ENCODE measurements around the gene FARP1. TPM values are rescaled to one million over a fixed set of nuclear protein-coding genes. Genes with fewer than 3 reads are reported as not detected.

The FARP1 gene
- total and polyA plus RNA-seq, 10 of the 15 experiments (the other 5 are each of a cell fraction or from before 2014, with no cell fraction given) = 0.17 to 6.9 (median 0.68) TPM

DNA sequence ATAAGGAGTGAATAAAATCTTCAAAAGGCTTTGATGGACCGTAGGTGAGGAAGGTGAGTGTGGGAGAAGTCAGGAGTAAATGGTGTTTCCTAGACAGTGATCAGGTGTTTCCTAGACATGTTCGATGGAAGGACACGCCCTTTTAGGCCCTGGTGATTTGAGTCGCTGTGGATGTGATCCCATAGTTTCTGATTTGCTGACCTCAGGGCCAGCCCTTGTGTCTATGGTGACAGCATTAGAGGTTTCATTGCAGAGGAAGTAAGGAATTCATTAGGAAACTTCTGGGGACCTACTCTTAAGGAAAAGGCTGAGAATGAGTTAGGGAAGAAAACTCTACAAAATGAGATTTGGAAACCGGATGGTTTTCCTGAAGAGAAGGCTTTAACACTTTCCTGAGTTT, 65.7 kb downstream of the FARP1 start (continued):
- TF ChIP-seq, protein P1, sequence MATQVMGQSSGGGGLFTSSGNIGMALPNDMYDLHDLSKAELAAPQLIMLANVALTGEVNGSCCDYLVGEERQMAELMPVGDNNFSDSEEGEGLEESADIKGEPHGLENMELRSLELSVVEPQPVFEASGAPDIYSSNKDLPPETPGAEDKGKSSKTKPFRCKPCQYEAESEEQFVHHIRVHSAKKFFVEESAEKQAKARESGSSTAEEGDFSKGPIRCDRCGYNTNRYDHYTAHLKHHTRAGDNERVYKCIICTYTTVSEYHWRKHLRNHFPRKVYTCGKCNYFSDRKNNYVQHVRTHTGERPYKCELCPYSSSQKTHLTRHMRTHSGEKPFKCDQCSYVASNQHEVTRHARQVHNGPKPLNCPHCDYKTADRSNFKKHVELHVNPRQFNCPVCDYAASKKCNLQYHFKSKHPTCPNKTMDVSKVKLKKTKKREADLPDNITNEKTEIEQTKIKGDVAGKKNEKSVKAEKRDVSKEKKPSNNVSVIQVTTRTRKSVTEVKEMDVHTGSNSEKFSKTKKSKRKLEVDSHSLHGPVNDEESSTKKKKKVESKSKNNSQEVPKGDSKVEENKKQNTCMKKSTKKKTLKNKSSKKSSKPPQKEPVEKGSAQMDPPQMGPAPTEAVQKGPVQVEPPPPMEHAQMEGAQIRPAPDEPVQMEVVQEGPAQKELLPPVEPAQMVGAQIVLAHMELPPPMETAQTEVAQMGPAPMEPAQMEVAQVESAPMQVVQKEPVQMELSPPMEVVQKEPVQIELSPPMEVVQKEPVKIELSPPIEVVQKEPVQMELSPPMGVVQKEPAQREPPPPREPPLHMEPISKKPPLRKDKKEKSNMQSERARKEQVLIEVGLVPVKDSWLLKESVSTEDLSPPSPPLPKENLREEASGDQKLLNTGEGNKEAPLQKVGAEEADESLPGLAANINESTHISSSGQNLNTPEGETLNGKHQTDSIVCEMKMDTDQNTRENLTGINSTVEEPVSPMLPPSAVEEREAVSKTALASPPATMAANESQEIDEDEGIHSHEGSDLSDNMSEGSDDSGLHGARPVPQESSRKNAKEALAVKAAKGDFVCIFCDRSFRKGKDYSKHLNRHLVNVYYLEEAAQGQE (IDR thresholded peaks at IDR 0.05; ENCODE audit: low read depth, low read length) = no peak

DNA sequence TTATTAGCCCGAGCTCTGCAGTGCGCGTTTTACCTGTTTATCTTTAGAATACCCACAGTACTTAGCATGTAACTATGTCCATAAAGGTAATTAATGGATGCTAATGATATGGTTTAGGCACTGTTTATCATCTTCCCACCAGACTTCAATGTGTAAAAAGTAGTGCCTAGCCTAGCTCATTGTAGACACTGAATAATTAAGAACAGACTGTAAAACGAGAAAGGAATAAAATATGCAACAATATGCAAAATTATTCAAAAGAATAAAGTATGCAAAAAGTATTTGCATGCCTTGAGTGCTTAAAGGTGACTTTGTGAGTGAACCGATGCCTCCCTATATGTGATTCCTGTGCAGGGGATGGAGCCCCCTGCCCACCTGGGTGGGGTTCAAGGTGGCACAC, 69.9 kb downstream of the FARP1 start:
- Histone ChIP-seq H3K4me2 (ENCODE audit: control insufficient read depth, insufficient read depth) (no peak overlapping the region), H3K36me3 (ENCODE audit: control insufficient read depth in 2 of 2, insufficient read depth in 2 of 2, low read length in 1 of 2) (no peaks in the 10 kb centered on the region), H3K79me2 (ENCODE audit: control insufficient read depth, insufficient read depth, low read length) (no peaks in the 10 kb centered on the region), H3K27ac (ENCODE audit: control insufficient read depth, insufficient read depth) (no peak overlapping the region), H4K20me1 (ENCODE audit: control insufficient read depth, insufficient read depth) (no peaks in the 10 kb centered on the region), H2AFZ (ENCODE audit: control insufficient read depth, low read depth, low read length) (no peak overlapping the region), H3K27me3 (replicated peaks in 1 of 2; ENCODE audit: control insufficient read depth in 2 of 2, insufficient read depth in 2 of 2, low read length in 1 of 2) (no peaks in the 10 kb centered on the region), H3K4me3 (no peak overlapping the region), H3K4me1 (ENCODE audit: control insufficient read depth, insufficient read depth, low read length) (no peaks in the 10 kb centered on the region), H3K9me3 (replicated peaks; ENCODE audit: control insufficient read depth, insufficient read depth, low read length) (no peaks in the 10 kb centered on the region; the same call in 2 of the 3 replicates), H3K9ac (ENCODE audit: control insufficient read depth, insufficient read depth, low read length) (no peak overlapping the region)
- FAIRE-seq = no peak
- ChIA-PET POLR2A (no interaction called here), SMC1A (ENCODE audit: uncharacterized antibody, unreplicated experiment) (no interaction called here), RAD21 (ENCODE audit: unreplicated experiment) (no interaction called here), CTCF (no interaction called here)
- 19% methylated on average over 5 of the region's 5 CpGs for whole genome bisulfite sequencing (ENCODE audit: insufficient coverage, insufficient replicate concordance, low lambda C conversion rate, missing lambda C conversion rate)
- no peak for DNase-seq (ENCODE audit: low read depth, low spot score)
- no peak for TF ChIP-seq EED (IDR thresholded peaks at IDR 0.05; ENCODE audit: low read depth)
- TF ChIP-seq JUNB (IDR thresholded peaks at IDR 0.05) = no peak
- ATAC-seq = no peak
- BruUV-seq (replicated peaks) = no TSS peak
- in situ Hi-C loops (cut with MboI) (no loop called here), intact Hi-C loops (cut with micrococcal nuclease; ENCODE audit: unreplicated experiment) (no loop called here)
